ENCODE measurements around the gene CA12. TPM values are rescaled to one million over a fixed set of nuclear protein-coding genes. Genes with fewer than 3 reads are reported as not detected.

CA12 gene
- total and polyA plus RNA-seq, 10 of the 15 experiments (the other 5 are each of a cell fraction or from before 2014, with no cell fraction given), result 0.03 to 0.10 TPM; not detected in 8

DNA sequence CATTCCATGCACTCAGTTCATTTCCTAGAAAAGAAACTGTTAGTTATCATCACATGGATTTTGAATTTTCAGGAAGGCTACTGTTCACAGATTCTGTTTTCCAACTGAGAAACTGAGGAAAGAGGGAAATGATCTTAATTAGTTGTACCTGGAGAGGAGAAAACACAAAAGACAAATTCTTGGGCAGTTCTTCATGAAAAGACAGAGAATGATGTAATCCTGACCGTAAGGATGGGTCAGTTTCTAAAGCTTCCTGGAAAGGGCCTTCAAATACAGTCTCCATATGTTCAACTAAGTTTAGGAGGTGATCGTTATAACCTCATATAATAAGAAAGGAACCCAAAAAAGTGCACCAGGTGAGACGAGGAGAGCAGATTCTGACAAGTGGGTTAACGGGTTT lies 44.6 kb downstream of the CA12 start:
- no peaks in the 10 kb centered on the region for H3K4me1 ChIP-seq (ENCODE audit: control insufficient read depth, insufficient read depth, low read length)
- no peak for ATAC-seq

More for the DNA sequence above, 44.6 kb downstream of the CA12 start:
- no TSS peak for BruUV-seq (replicated peaks)
- Histone ChIP-seq H3K36me3 (ENCODE audit: control insufficient read depth in 2 of 2, insufficient read depth in 2 of 2, low read length in 1 of 2) (no peaks in the 10 kb centered on the region), H2AFZ (ENCODE audit: control insufficient read depth, low read depth, low read length) (no peak overlapping the region), H3K9ac (ENCODE audit: control insufficient read depth, insufficient read depth, low read length) (no peak overlapping the region), H3K4me3 (no peak overlapping the region), H3K79me2 (ENCODE audit: control insufficient read depth, insufficient read depth, low read length) (no peaks in the 10 kb centered on the region), H4K20me1 (ENCODE audit: control insufficient read depth, insufficient read depth) (no peaks in the 10 kb centered on the region), H3K4me2 (ENCODE audit: control insufficient read depth, insufficient read depth) (no peak overlapping the region), H3K27ac (ENCODE audit: control insufficient read depth, insufficient read depth) (no peak overlapping the region), H3K9me3 (replicated peaks; ENCODE audit: control insufficient read depth, insufficient read depth, low read length) (no peaks in the 10 kb centered on the region), H3K27me3 (replicated peaks in 1 of 2; ENCODE audit: control insufficient read depth in 2 of 2, insufficient read depth in 2 of 2, low read length in 1 of 2) (peaks cover 0 to 1% of the 10 kb centered on the region in 2 experiments; a peak in 1 of 4 replicates)
- intact Hi-C loops (cut with micrococcal nuclease; ENCODE audit: unreplicated experiment), result no loop called here
- WGBS (ENCODE audit: insufficient coverage, insufficient replicate concordance, low lambda C conversion rate, missing lambda C conversion rate), result 13% methylated on average over 4 of the region's 4 CpGs
- ChIA-PET CTCF (no interaction called here), RAD21 (ENCODE audit: unreplicated experiment) (interaction anchor here (1.3 kb wide), 1 partner anchor 48 kb away, joined by 3 read pairs; no protein-coding TSS in a partner anchor), POLR2A (no interaction called here), SMC1A (ENCODE audit: uncharacterized antibody, unreplicated experiment) (no interaction called here)
- in situ Hi-C loops (cut with MboI), result no loop called here
- TF ChIP-seq ESRRA (IDR thresholded peaks at IDR 0.05; ENCODE audit: low read length) (no peak), BRCA1 (IDR thresholded peaks at IDR 0.05; ENCODE audit: low read depth, low read length) (no peak), CREM (IDR thresholded peaks at IDR 0.05; ENCODE audit: low read depth) (no peak), ZNF384 (IDR thresholded peaks at IDR 0.05; ENCODE audit: borderline replicate concordance, low read depth, low read length) (no peak), CBX5 (IDR thresholded peaks at IDR 0.05; ENCODE audit: low read depth) (no peak), FOXK2 (IDR thresholded peaks at IDR 0.05) (no peak), ATF2 (IDR thresholded peaks at IDR 0.05; ENCODE audit: low read length) (no peak), NBN (IDR thresholded peaks at IDR 0.05) (no peak), POU2F2 (IDR thresholded peaks at IDR 0.05; ENCODE audit: borderline replicate concordance, low read depth, low read length) (no peak)
- no peak for DNase-seq (ENCODE audit: low read depth, low spot score)
- no peak for FAIRE-seq
